ENCODE data around the gene PODNL1.
"Not testable (repeated sequence)": the region's sequence is repeated elsewhere in the genome, so short reads cannot be mapped to it uniquely, and the experiment has no call there.

Gene PODNL1

GRCh38 chr19:13938301-13939064 lies at the start of gene PODNL1:
PODNL1 (minus strand) TSS chr19:13938417; CDS start chr19:13938181, 236 bp downstream.
- peak; percentile 86 for DNase-seq

GRCh38 chr19:13987101-13987890 lies 49.1 kb upstream of the PODNL1 start:
- no peak for DNase-seq

- DNase-seq = peak; percentile 93
Observed at GRCh38 chr19:13986348-13986904, 48.2 kb upstream of the PODNL1 start.

- no peak for DNase-seq
Observed at GRCh38 chr19:13985771-13986347, 47.6 kb upstream of the PODNL1 start.

GRCh38 chr19:13984875-13985741 lies 46.9 kb upstream of the PODNL1 start:
- DNase-seq = no peak

- no peak for DNase-seq
Observed at GRCh38 chr19:13984186-13984585, 46.0 kb upstream of the PODNL1 start.

GRCh38 chr19:13983213-13983889 lies 45.1 kb upstream of the PODNL1 start:
- no peak for DNase-seq

- no peak for DNase-seq
Observed at GRCh38 chr19:13982773-13983172, 44.6 kb upstream of the PODNL1 start.

GRCh38 chr19:13981988-13982501 lies 43.8 kb upstream of the PODNL1 start:
- DNase-seq = no peak

- DNase-seq = no peak
Observed at GRCh38 chr19:13981467-13981866, 43.2 kb upstream of the PODNL1 start.

GRCh38 chr19:13981021-13981420 lies 42.8 kb upstream of the PODNL1 start:
- DNase-seq = no peak

- no peak for DNase-seq
Observed at GRCh38 chr19:13980340-13980739, 42.1 kb upstream of the PODNL1 start.

GRCh38 chr19:13979686-13980085 lies 41.5 kb upstream of the PODNL1 start:
- no peak for DNase-seq

GRCh38 chr19:13979244-13979615 lies 41.0 kb upstream of the PODNL1 start:
- DNase-seq = peak; percentile 75

- peak; percentile 95 for DNase-seq
Observed at GRCh38 chr19:13978351-13979243, 40.4 kb upstream of the PODNL1 start.

- no peak for DNase-seq
Observed at GRCh38 chr19:13977803-13978202, 39.6 kb upstream of the PODNL1 start.

GRCh38 chr19:13976446-13976845 lies 38.2 kb upstream of the PODNL1 start:
- no peak for DNase-seq

- DNase-seq = no peak
Observed at GRCh38 chr19:13975870-13976269, 37.7 kb upstream of the PODNL1 start.

- no peak for DNase-seq
Observed at GRCh38 chr19:13974073-13974472, 35.9 kb upstream of the PODNL1 start.

GRCh38 chr19:13973479-13973878 lies 35.3 kb upstream of the PODNL1 start:
- DNase-seq = not testable (repeated sequence)
